GM18951 (cell line): ENCODE measurements around the gene TBC1D9.

ENCODE experiments used
- POLR2A ChIP-seq: IDR thresholded peaks from 4 replicates; pipeline ENCODE4 v1.6.1; 2011; ENCODE audit warnings: mild to moderate bottlenecking; ENCODE audit not compliant: insufficient read length, insufficient read depth; ENCODE audit errors: extremely low read depth
- in situ Hi-C: fragments of 300-500 bp; cut with MboI; formaldehyde crosslinking; loops from one replicate; pipeline ENCODE4 v1.12.0; 2022; ENCODE audit warnings: low sequenced_read_pairs, mixed read lengths, inconsistent platforms; ENCODE audit not compliant: unreplicated experiment

Gene TBC1D9

GRCh38 chr4:140724760-140725159 is 31.4 kb downstream of the TBC1D9 start:
- in situ Hi-C loops, result no loop called here
- no peak for TF ChIP-seq POLR2A

DNA sequence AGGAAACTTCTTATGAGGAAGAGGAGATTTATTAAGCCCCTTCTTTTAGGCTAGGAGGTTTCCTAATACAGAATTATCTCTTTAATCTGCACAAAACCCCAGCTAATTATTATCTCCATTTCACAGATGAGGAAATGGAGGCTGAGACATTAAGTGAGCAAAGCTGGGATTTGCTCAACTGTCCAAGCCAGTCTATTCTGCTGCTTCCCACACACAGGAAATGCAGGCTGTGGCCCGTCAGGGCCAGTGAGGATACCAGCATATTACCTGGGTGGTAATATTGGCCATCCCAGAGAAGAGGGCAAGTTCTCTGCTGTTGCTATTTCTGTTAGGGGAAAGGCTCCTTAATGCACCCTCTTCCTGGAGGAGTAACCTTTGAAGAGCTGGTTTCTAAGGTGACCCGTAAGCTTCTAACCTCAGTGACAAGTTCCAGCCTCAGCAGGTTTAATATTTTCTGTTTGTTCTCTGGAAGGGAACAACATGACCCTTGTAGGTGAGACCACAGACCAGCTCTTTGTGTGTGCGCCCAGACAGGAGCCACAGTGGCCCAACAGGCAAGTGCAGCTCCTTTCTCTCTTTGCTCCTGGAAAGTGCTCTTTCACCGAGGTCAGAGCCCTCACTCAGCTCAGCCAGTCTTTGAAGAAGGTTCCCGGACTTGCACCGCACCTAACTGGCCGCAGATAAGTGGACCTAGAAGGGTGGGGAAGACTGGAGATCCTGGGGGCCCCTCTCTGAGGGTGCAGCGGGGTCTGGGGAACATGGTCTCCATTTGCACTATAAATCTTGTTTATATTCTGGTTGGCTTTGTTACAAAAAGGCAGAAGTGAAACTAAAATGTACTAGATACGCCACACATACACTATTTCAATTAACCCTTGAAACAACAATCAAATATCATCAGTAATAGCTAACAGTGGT is 35.5 kb downstream of the TBC1D9 start:
- in situ Hi-C loops, result no loop called here
- TF ChIP-seq POLR2A, result no peak

GRCh38 chr4:140719686-140720085 is 36.5 kb downstream of the TBC1D9 start:
- no peak for TF ChIP-seq POLR2A
- in situ Hi-C loops, result no loop called here

DNA sequence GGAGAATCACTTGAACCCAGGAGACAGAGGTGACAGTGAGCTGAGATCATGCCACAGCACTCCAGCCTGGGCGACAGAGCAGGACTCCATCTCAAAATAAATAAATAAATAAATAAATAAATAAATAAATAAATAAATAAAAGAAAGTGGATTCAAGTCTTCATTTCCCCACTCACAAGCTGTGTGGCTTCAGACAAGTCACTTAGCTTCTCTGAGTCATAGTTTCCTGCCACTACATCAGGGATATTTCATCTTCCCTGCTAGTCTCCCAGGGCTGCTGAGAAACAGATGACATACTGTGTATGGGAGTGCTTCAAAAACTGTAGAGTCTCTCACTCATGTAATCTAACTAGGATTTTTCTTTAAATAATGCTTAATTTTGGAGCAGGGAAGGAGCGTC is 37.2 kb downstream of the TBC1D9 start:
- in situ Hi-C loops, result no loop called here
- TF ChIP-seq POLR2A, result no peak

- TF ChIP-seq POLR2A, result no peak
- in situ Hi-C loops, result no loop called here
Observed at GRCh38 chr4:140718241-140718952, 37.8 kb downstream of the TBC1D9 start.

- TF ChIP-seq POLR2A, result no peak
- in situ Hi-C loops, result no loop called here
Observed at GRCh38 chr4:140717313-140717712, 38.9 kb downstream of the TBC1D9 start.

DNA sequence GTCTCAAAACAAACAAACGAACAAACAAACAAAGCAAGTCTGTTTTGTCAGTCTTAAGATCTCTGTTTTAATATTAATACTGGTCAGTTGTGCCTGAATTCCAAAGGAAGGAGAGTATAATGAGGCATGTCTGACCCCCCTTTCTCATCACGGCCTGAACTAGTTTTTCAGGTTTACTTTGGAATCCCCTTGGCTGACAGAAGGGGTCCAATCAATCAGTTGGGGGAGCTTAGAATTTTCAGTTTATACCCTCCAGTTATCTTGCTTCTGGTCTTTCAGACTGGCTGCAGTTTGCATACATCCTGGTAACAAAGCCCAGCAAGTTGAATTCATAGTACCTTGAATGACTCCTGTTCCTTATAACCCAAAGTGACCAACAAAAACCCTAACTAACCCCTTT is 41.1 kb downstream of the TBC1D9 start:
- in situ Hi-C loops, result no loop called here
- no peak for TF ChIP-seq POLR2A

- in situ Hi-C loops, result no loop called here
- TF ChIP-seq POLR2A, result no peak
Observed at GRCh38 chr4:140711910-140712309, 44.3 kb downstream of the TBC1D9 start.

DNA sequence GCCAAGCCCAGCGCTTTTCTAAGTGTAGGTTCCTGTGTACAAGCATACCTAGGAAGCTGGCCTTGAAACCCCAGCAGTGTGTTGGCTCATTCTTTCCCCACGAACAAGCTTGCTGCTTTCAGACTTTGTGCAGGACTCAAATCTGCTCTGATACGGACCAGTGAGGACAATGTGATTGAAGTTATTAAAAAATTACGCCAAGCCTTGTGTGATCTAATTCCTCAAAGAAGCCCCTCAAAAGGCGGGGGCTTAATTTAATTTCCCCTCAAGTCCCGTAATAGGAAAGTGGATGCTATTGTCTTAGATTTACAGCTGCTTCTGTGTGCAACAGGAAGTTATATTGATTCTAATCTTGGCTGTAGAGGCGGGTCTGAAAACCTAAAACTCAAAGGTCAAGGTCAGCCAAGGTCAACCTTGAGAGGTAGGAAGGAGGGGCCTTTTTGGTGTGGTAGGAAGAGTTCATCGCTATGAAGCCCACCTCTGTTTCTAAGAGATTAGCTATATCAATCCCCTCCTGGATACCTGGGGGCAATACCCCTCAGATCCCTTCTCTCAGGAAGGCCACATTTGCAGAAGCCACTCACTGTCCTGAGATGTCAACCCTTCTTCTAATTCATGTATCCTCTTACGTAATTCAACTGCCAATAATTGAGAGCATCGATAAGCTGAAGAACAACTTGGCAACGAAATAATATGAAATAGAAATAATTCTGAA is 45.1 kb downstream of the TBC1D9 start:
- no peak for TF ChIP-seq POLR2A
- in situ Hi-C loops, result no loop called here

DNA sequence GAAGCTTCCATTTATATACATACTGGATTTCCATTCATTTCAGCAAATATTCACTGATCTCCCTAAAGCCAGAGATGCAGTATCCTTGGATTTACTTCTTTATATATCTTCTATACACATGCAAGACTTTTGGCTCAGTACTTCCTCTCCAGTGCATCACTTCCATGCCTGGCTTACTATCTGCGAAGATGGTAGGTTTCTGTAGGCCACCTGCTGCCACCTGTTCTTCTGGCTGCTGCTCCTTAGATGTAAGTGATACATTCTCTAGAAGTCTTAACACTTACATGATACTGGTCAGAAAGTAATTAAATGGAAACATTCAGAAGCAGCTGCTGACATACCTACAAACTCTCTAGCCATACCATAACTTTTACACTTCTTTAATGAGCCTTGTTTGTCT is 48.9 kb downstream of the TBC1D9 start:
- in situ Hi-C loops, result no loop called here
- TF ChIP-seq POLR2A, result no peak

DNA sequence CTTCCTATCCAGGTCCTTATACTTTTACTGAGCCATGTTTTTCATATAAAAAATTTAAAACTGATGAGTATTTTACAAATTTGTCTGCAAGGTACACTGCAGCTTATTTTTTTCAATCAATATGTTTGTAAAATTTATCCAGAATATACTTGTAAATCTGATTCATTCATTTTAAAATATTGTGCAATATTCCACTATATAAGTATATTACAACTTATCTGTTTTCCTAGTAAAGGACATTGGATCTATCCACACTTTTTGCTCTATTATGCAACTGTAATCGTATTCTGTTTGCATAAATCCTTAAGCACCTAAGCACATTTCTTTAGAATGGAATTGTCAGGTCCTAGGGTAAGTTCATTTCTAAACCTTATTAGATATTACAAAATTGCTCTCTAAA is 49.5 kb downstream of the TBC1D9 start:
- in situ Hi-C loops, result no loop called here
- no peak for TF ChIP-seq POLR2A

DNA sequence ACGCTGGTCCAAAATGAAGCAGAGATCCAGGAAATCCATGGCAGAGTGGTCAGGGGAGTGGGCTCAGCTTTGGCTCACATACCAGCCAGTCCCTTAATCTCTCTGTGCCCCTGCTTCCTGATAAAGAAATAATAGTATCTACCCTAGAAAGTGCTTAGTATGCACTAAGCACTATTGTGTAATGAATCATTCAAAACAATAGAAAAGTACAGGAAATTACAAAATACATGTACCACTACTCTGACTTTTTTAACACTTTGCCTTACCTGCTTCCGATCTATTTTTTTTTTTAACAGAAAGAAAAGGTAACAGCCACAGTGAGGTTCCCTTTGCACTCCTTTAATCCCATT is 49.9 kb downstream of the TBC1D9 start:
- in situ Hi-C loops, result no loop called here
- no peak for TF ChIP-seq POLR2A

GRCh38 chr4:140705625-140706275 is 50.4 kb downstream of the TBC1D9 start:
- in situ Hi-C loops, result no loop called here
- no peak for TF ChIP-seq POLR2A
